Lower leg skin (tissue), 4 donors: ENCODE data around the gene SEC14L1. TPM values are rescaled to one million over a fixed set of nuclear protein-coding genes. Genes with fewer than 3 reads are reported as not detected.

Experiments used
- DNase-seq, 2 donors: peaks; one replicate each; pipeline ENCODE4 v3.0.0-alpha.2; 2019; ENCODE audit warnings: low spot score in 2 of 2
- H3K4me3 ChIP-seq: fragments of 200-600 bp; sonication (generic); 2 replicates; pipeline ENCODE4 v1.5.1; 2017; ENCODE audit warnings: mild to moderate bottlenecking, low read depth; ENCODE audit not compliant: poor library complexity, severe bottlenecking
- CTCF ChIP-seq, 3 donors: fragments of 450-650 bp; IDR thresholded peaks; one replicate each; pipeline ENCODE4 v1.5.1; 2016; ENCODE audit warnings: antibody characterized with exemption in 3 of 3, mild to moderate bottlenecking in 3 of 3, moderate library complexity in 2 of 3
- POLR2A ChIP-seq, 2 donors: fragments of 450-650 bp; IDR thresholded peaks; one replicate each; pipeline ENCODE4 v1.6.1; 2016 to 2017; ENCODE audit warnings: antibody characterized with exemption in 2 of 2, mild to moderate bottlenecking in 1 of 2, moderate library complexity in 1 of 2
- WGBS, 2 donors: methylation state at CpG; one replicate each; pipeline ENCODE4 v1.1.5; 2018; 5-methylcytosine and 5-hydroxymethylcytosine counted together
- intact Hi-C: fragments of 100-400 bp; cut with DNase I; formaldehyde crosslinking; loops from one replicate; pipeline ENCODE4 v1.15.0; 2023; ENCODE audit warnings: low total_unique reads
- total RNA-seq, 4 donors: library from RNA; depleted of rRNA; stranded (reverse); fragments of >200 nt; gene quantifications; one replicate each; pipeline ENCODE4 v1.1.0, GENCODE V29; 2016

Gene SEC14L1
- total RNA-seq, 4 donors from 2014 or later = 19.1 to 59.5 (median 46.3) TPM

GRCh38 chr17:77177002-77177741 is 36.4 kb downstream of the SEC14L1 start:
- WGBS, 2 donors = 44 to 49% methylated on average over 3 of the region's 3 CpGs
- DNase-seq = no peak
- no peak overlapping the region for H3K4me3 ChIP-seq
- intact Hi-C loops = no loop called here
- no peak for TF ChIP-seq CTCF (IDR thresholded peaks at IDR 0.05)
- no peak for TF ChIP-seq POLR2A (IDR thresholded peaks at IDR 0.05)

GRCh38 chr17:77178050-77178449 is 37.3 kb downstream of the SEC14L1 start:
- TF ChIP-seq CTCF (IDR thresholded peaks at IDR 0.05) = no peak
- TF ChIP-seq POLR2A (IDR thresholded peaks at IDR 0.05) = no peak
- no peak for DNase-seq
- 86 to 92% methylated on average over 5 of the region's 5 CpGs for WGBS, 2 donors
- no peak overlapping the region for H3K4me3 ChIP-seq
- intact Hi-C loops = no loop called here

GRCh38 chr17:77178563-77178962 is 37.8 kb downstream of the SEC14L1 start:
- no peak overlapping the region for H3K4me3 ChIP-seq
- intact Hi-C loops = no loop called here
- DNase-seq = no peak
- WGBS, 2 donors = 83 to 91% methylated on average over 14 of the region's 14 CpGs
- TF ChIP-seq CTCF (IDR thresholded peaks at IDR 0.05) = no peak

GRCh38 chr17:77180503-77181357 is 40.0 kb downstream of the SEC14L1 start:
- intact Hi-C loops = no loop called here
- 90 to 92% methylated on average over 16 of the region's 16 CpGs for WGBS, 2 donors
- H3K4me3 ChIP-seq = no peak overlapping the region
- DNase-seq = no peak
- TF ChIP-seq CTCF (IDR thresholded peaks at IDR 0.05) = no peak
- TF ChIP-seq POLR2A (IDR thresholded peaks at IDR 0.05) = no peak

- H3K4me3 ChIP-seq = no peak overlapping the region
- TF ChIP-seq POLR2A (IDR thresholded peaks at IDR 0.05) = no peak
- no peak for TF ChIP-seq CTCF (IDR thresholded peaks at IDR 0.05)
- WGBS, 2 donors = 68 to 77% methylated on average over 16 of the region's 16 CpGs
- DNase-seq = no peak
- intact Hi-C loops = no loop called here
Measured at GRCh38 chr17:77182205-77183172, 41.7 kb downstream of the SEC14L1 start.
